Heart left ventricle (tissue), 16 donors: ENCODE results near the gene TFF3. TPM values are rescaled to one million over a fixed set of nuclear protein-coding genes. Genes with fewer than 3 reads are reported as not detected.
A peak's percentile ranks its signal among the peaks of the same experiment; 100 is the strongest.

ENCODE experiments used
- ATAC-seq, 4 donors: fragments of 200-7000 bp; cut with Tn5 transposase; one replicate each; pipeline ENCODE4 v1.9.1; 2020 to 2022; ENCODE audit warnings: moderate library complexity in 4 of 4, mild to moderate bottlenecking in 3 of 4, moderate number of reproducible peaks in 1 of 4
- DNase-seq, 5 donors: peaks; one replicate each; pipeline ENCODE4 v3.0.0-alpha.2; 2020
- H3K27ac ChIP-seq, 12 donors: fragments of 200-600 bp; sonication (generic) in 4 of 12; one replicate each; pipeline versions ENCODE4 v1.5.0 to v1.8.0; 2016 to 2022; ENCODE audit warnings: mild to moderate bottlenecking in 2 of 12
- H3K27me3 ChIP-seq, 9 donors: fragments of 200-600 bp; sonication (generic) in 2 of 9; one replicate each; pipeline versions ENCODE4 v1.5.1 to v1.8.0; 2016 to 2022; ENCODE audit warnings: mild to moderate bottlenecking in 3 of 9
- H3K36me3 ChIP-seq, 9 donors: fragments of 200-600 bp; sonication (generic) in 2 of 9; one replicate each; pipeline versions ENCODE4 v1.5.0 to v1.8.0; 2018 to 2022; ENCODE audit warnings: mild to moderate bottlenecking in 2 of 9
- H3K4me1 ChIP-seq, 12 donors: fragments of 200-600 bp; sonication (generic) in 4 of 12; one replicate each; pipeline versions ENCODE4 v1.5.0 to v1.8.0; 2016 to 2022; ENCODE audit warnings: mild to moderate bottlenecking in 3 of 12
- H3K4me3 ChIP-seq, 12 donors: fragments of 200-600 bp; sonication (generic) in 4 of 12; one replicate each; pipeline versions ENCODE4 v1.5.0 to v1.8.0; 2017 to 2022; ENCODE audit warnings: mild to moderate bottlenecking in 9 of 12, moderate library complexity in 4 of 12
- H3K9me3 ChIP-seq, 12 donors: fragments of 200-600 bp; sonication (generic) in 4 of 12; one replicate each; pipeline versions ENCODE4 v1.5.0 to v1.8.0; 2016 to 2022; ENCODE audit warnings: mild to moderate bottlenecking in 1 of 12
- CTCF ChIP-seq, 12 donors: fragments of 200-600 bp; sonication (generic) in 4 of 12; IDR thresholded peaks; one replicate each; pipeline versions ENCODE4 v1.5.0 to v1.8.0; 2018 to 2022; ENCODE audit warnings: antibody characterized with exemption in 12 of 12, mild to moderate bottlenecking in 5 of 12
- POLR2A ChIP-seq, 2 donors: fragments of 450-650 bp; IDR thresholded peaks; one replicate each; pipeline ENCODE4 v1.6.1; 2017; ENCODE audit warnings: antibody characterized with exemption in 2 of 2, mild to moderate bottlenecking in 2 of 2, moderate library complexity in 2 of 2
- WGBS, 4 donors: extraction: QIAGEN DNeasy Blood & Tissue Kit in 2 of 4; methylation state at CpG; one replicate each; pipeline versions ENCODE4 v1.1.5 to v1.1.7; 2013 to 2018; 5-methylcytosine and 5-hydroxymethylcytosine counted together
- intact Hi-C, 10 donors: fragments of 100-400 bp; cut with DNase I; formaldehyde crosslinking; loops; one replicate each; pipeline versions ENCODE4 v1.11.1 to v1.14.2; 2022
- polyA plus RNA-seq, 2 donors: library from polyadenylated mRNA; stranded (reverse); fragments of 200-250 nt; gene quantifications; one replicate each; pipeline ENCODE4 v1.2.3, GENCODE V29; 2013
- total RNA-seq, 9 donors: library from RNA; depleted of rRNA in 2 of 9; stranded (reverse); fragments of >200 nt in 2 of 9; fragmentation: NEBNext Ultra II Directional in 3 of 9; extraction: Animal tissue kit (Norgen Biotek cat#: 25700) in 3 of 9; gene quantifications; one replicate each; pipeline versions ENCODE4 v1.1.0 to v1.2.4, GENCODE V29; 2016 to 2023
- donor health status: ischemic (EF 13 %, LVEDD 7.1; RV severe dilation, severe dysfunction).
- donor health status: healthy with polysubstance abuse.
- donor health status: DM: no; HTN: yes; CAD: no.
- donor health status: DM: no; HTN: no; CAD: no.
- donor health status: ischemic (EF 25% LVEDD 6.9; RV normal size, moderate dysfunction).
- donor health status: ischemic (EF 25% LVEDD 5.7; RV mildly dilated, moderate dysfunction).
- donor health status: healthy.
- donor health status: DM: yes; HTN: yes; CAD: no.
- donor health status: ischemic (EF 35%, LVEDD 5.7; RV mildly dilated, moderate dysfunction).
- donor health status: nonischemic (EF 11% LVEDD 7.7; RV severe dilation, severe dysfunction).
- donor health status: DM: yes; HTN: yes; CAD: no.
- donor health status: PGD.
- donor health status: ischemic (EF 29% LVEDD 5.4; RV normal size, mild dysfunction).
- donor health status: nonischemic (EF 23%, LVEDD 6.1; RV moderate dilation, normal function).

Gene TFF3
- total and polyA plus RNA-seq, 11 donors, result 0.75 to 10.8 (median 3.0) TPM

- Histone ChIP-seq H3K27ac (no peak overlapping the region), H3K9me3 (no peaks in the 10 kb centered on the region), H3K36me3 (peaks cover 0 to 39% (median 11%) of the 10 kb centered on the region in 9 donors), H3K4me1 (peaks cover 0 to 19% (median 2%) of the 10 kb centered on the region in 12 donors), H3K4me3 (no peak overlapping the region), H3K27me3 (no peaks in the 10 kb centered on the region)
- intact Hi-C loops, result no loop called here
- DNase-seq (no peak), ATAC-seq (no peak)
- WGBS, 4 donors, result 87 to 95% (median 92%) methylated on average over 6 of the region's 6 CpGs
- TF ChIP-seq CTCF (IDR thresholded peaks at IDR 0.05), result no peak
- TF ChIP-seq POLR2A (IDR thresholded peaks at IDR 0.05), result no peak
Measured at GRCh38 chr21:42271065-42271464, 44.1 kb downstream of the TFF3 start.

DNA sequence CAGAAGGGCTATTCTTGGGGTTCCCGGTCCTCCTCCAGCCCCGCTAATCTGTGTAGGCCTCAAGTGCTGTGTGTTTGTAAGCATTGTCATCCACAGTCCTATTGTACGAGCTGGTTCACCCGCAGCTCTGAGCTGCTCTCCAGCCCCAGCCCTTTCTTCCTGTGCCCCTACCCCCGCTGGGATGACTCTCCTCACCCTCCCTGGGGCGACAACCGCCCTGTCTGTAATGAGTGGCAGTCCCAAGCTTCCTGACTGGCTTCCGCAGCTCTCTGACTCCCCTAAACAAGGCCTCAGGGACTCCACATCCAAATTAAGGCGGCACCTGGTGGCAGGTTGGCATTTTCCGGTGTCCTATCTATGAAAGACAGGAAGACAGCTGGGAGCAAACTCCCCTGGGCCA, 45.8 kb downstream of the TFF3 start:
- no peaks in the 10 kb centered on the region for H3K9me3 ChIP-seq
- 76 to 85% (median 80%) methylated on average over 10 of the region's 10 CpGs for WGBS, 4 donors
- peaks cover 0 to 19% (median 2%) of the 10 kb centered on the region in 12 donors for H3K4me1 ChIP-seq
- peaks cover 0 to 29% (median 5%) of the 10 kb centered on the region in 9 donors for H3K36me3 ChIP-seq
- DNase-seq (no peak), ATAC-seq (no peak)
- TF ChIP-seq POLR2A (IDR thresholded peaks at IDR 0.05), result no peak
- TF ChIP-seq CTCF (IDR thresholded peaks at IDR 0.05), result no peak
- intact Hi-C loops, result no loop called here
- no peaks in the 10 kb centered on the region for H3K27me3 ChIP-seq
- H3K4me3 ChIP-seq, result no peak overlapping the region
- no peak overlapping the region for H3K27ac ChIP-seq

GRCh38 chr21:42266971-42267556, 48.1 kb downstream of the TFF3 start:
- WGBS, 4 donors, result 73 to 91% (median 85%) methylated on average over 7 of the region's 7 CpGs
- no peak for TF ChIP-seq CTCF (IDR thresholded peaks at IDR 0.05)
- TF ChIP-seq POLR2A (IDR thresholded peaks at IDR 0.05), result no peak
- Histone ChIP-seq H3K36me3 (peaks cover 0 to 10% (median 0%) of the 10 kb centered on the region in 9 donors), H3K4me1 (peaks cover 0 to 40% (median 18%) of the 10 kb centered on the region in 12 donors), H3K9me3 (no peaks in the 10 kb centered on the region), H3K27ac (no peak overlapping the region), H3K4me3 (no peak overlapping the region), H3K27me3 (no peaks in the 10 kb centered on the region)
- no peak for ATAC-seq
- intact Hi-C loops, result no loop called here
- no peak for DNase-seq

DNA sequence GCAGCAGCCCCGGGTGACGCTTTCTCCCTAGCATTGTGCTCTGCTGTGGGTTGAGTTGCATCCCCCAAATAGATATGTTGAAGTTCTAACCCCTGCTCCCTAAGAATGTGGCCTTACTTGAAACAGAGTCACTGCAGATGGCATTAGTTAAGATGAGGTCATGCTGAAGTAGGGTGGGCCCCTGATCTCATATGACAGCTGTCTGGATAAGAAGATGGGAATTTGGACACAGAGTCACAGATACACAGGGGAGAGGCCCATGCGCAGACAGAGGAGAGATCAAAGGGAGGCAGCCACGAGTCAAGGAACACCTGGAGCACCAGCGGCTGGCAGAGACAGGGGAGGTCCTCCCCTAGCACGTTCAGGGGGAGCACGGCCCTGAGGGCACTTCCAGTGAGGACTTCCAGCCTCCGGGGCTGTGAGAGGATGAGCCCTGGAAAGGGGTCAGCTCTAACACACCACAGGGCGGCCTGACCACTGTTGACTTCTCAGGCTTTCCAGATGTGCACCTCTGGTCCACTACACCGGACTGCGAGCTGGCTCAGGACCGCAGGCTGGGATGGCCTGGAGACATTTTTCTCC, 49.9 kb downstream of the TFF3 start:
- TF ChIP-seq POLR2A (IDR thresholded peaks at IDR 0.05), result no peak
- TF ChIP-seq CTCF (IDR thresholded peaks at IDR 0.05), result no peak
- Histone ChIP-seq H3K4me1 (peaks cover 0 to 55% (median 21%) of the 10 kb centered on the region in 12 donors), H3K9me3 (no peaks in the 10 kb centered on the region), H3K36me3 (no peaks in the 10 kb centered on the region), H3K27me3 (no peaks in the 10 kb centered on the region), H3K4me3 (no peak overlapping the region), H3K27ac (no peak overlapping the region)
- WGBS, 4 donors, result 82 to 85% (median 84%) methylated on average over 9 to 12 of the region's 12 CpGs
- intact Hi-C loops, result no loop called here
- ATAC-seq (no peak), DNase-seq (peak in 1 of 5 donors; percentile 44)
